Breast epithelium (tissue), 3 donors: Measurements from ENCODE around the gene TLDC2.

Source experiments
- POLR2A ChIP-seq: fragments of 450-650 bp; IDR thresholded peaks from one replicate; pipeline ENCODE4 v1.6.1; 2016; ENCODE audit warnings: antibody characterized with exemption, mild to moderate bottlenecking, moderate library complexity
- TF ChIP-seq, protein P1 (sequence below), 3 donors: fragments of 450-650 bp; IDR thresholded peaks; one replicate each; pipeline ENCODE4 v1.5.1; 2016 to 2017; ENCODE audit warnings: antibody characterized with exemption in 3 of 3, mild to moderate bottlenecking in 3 of 3, moderate library complexity in 3 of 3

DNA sequence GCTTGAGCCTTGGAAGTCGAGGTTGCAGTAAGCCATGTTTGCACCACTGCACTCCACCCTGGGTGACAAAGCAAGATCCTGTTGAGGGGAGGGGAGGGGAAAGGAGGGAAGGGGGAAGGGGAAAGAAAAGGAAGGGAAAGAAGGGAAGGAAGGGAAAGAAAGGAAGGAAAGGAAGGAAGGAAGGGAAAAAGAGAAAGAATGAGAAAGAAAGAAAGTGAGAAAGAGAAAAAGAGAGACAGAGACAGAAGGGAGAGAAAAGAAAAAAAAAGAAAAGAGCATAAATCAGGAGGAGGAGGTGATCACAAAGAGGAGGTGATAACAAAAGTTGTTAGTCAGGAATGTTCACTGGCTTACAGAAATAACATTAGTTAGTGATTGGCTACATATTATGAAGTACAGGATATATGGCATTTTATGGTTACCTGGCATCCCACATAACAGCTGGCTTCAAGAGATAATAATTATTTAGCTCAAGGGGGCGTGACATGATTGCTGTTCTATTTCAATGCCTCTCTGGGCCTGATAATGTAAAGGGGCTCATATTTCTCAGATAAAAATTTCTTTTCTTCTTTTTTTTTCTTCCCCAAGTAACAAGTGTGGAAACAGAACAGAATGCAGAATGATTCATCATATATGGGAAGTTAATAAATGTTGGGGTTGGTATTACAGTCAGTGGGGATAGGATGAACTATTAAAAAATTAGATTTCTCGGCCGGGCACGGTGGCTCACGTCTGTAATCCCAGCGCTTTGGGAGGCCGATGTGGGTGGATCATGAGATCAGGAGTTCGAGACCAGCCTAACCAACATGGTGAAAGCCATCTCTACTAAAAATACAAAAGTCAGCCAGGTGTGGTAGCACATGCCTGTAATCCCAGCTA lies 48.5 kb downstream of the TLDC2 start:
- TF ChIP-seq, protein P1, sequence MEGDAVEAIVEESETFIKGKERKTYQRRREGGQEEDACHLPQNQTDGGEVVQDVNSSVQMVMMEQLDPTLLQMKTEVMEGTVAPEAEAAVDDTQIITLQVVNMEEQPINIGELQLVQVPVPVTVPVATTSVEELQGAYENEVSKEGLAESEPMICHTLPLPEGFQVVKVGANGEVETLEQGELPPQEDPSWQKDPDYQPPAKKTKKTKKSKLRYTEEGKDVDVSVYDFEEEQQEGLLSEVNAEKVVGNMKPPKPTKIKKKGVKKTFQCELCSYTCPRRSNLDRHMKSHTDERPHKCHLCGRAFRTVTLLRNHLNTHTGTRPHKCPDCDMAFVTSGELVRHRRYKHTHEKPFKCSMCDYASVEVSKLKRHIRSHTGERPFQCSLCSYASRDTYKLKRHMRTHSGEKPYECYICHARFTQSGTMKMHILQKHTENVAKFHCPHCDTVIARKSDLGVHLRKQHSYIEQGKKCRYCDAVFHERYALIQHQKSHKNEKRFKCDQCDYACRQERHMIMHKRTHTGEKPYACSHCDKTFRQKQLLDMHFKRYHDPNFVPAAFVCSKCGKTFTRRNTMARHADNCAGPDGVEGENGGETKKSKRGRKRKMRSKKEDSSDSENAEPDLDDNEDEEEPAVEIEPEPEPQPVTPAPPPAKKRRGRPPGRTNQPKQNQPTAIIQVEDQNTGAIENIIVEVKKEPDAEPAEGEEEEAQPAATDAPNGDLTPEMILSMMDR (IDR thresholded peaks at IDR 0.05), result no peak
- no peak for TF ChIP-seq POLR2A
